ENCODE measurements around the gene MAP2K7. TPM values are rescaled to one million over a fixed set of nuclear protein-coding genes. Genes with fewer than 3 reads are reported as not detected.

The MAP2K7 gene
- total and polyA plus RNA-seq, 7 donors = 12.5 to 27.8 (median 16.5) TPM

Other genes starting within 250 kb of the MAP2K7 start
- not detected for gene RETN, start 234.8 kb upstream of the MAP2K7 start, total RNA-seq
- gene RETN, start 234.8 kb upstream of the MAP2K7 start, polyA plus RNA-seq = 10 to 100 TPM in 1 of 3 donors, 1 to 10 TPM in 2; 3.6 to 38.1 (median 8.6) TPM
- gene MCEMP1, start 226.8 kb upstream of the MAP2K7 start, total RNA-seq = under 1 TPM in 3 of 4 donors, not detected in 1; 0.36 to 0.49 (median 0.41) TPM
- 1 to 10 TPM in 2 of 3 donors, under 1 TPM in 1; 0.51 to 2.8 (median 1.8) TPM for gene MCEMP1, start 226.8 kb upstream of the MAP2K7 start, polyA plus RNA-seq
- 10 to 100 TPM; 32.8 to 89.6 (median 50.5) TPM for gene TRAPPC5, start 223.0 kb upstream of the MAP2K7 start, total RNA-seq
- gene TRAPPC5, start 223.0 kb upstream of the MAP2K7 start, polyA plus RNA-seq = 10 to 100 TPM; 55.3 to 75.5 (median 55.9) TPM
- gene FCER2, start 201.7 kb upstream of the MAP2K7 start, total RNA-seq = 1 to 10 TPM in 1 of 4 donors, under 1 TPM in 3; 0.27 to 2.5 (median 0.61) TPM
- gene FCER2, start 201.7 kb upstream of the MAP2K7 start, polyA plus RNA-seq = 10 to 100 TPM in 1 of 3 donors, under 1 TPM in 1, not detected in 1; 0.46 to 14.7 TPM
- gene CLEC4G, start 171.8 kb upstream of the MAP2K7 start, total RNA-seq = 1 to 10 TPM; 1.4 to 3.6 (median 3.1) TPM
- gene CLEC4G, start 171.8 kb upstream of the MAP2K7 start, polyA plus RNA-seq = under 1 TPM in 2 of 3 donors, not detected in 1; 0.45 to 0.46 TPM
- gene CD209, start 156.3 kb upstream of the MAP2K7 start, total RNA-seq = 1 to 10 TPM; 1.4 to 6.4 (median 5.6) TPM
- 10 to 100 TPM in 1 of 3 donors, 1 to 10 TPM in 2; 2.9 to 12.3 (median 3.6) TPM for gene CD209, start 156.3 kb upstream of the MAP2K7 start, polyA plus RNA-seq
- gene CLEC4M, start 140.6 kb upstream of the MAP2K7 start, total RNA-seq = 1 to 10 TPM in 1 of 4 donors, not detected in 3; 1.4 TPM
- gene CLEC4M, start 140.6 kb upstream of the MAP2K7 start, polyA plus RNA-seq = under 1 TPM in 2 of 3 donors, not detected in 1; under 0.01 to 0.82 TPM
- 10 to 100 TPM in 3 of 4 donors, 1 to 10 TPM in 1; 8.4 to 18.6 (median 12.5) TPM for gene EVI5L, start 73.7 kb upstream of the MAP2K7 start, total RNA-seq
- gene EVI5L, start 73.7 kb upstream of the MAP2K7 start, polyA plus RNA-seq = 10 to 100 TPM in 1 of 3 donors, 1 to 10 TPM in 2; 5.3 to 11.4 (median 6.0) TPM
- gene PRR36, start 29.5 kb upstream of the MAP2K7 start, total RNA-seq = not detected
- gene PRR36, start 29.5 kb upstream of the MAP2K7 start, polyA plus RNA-seq = under 1 TPM in 2 of 3 donors, not detected in 1; under 0.01 to 0.23 TPM
- gene LRRC8E, start 15.4 kb upstream of the MAP2K7 start, total RNA-seq = not detected
- gene LRRC8E, start 15.4 kb upstream of the MAP2K7 start, polyA plus RNA-seq = 1 to 10 TPM in 2 of 3 donors, under 1 TPM in 1; 0.23 to 1.2 (median 1.2) TPM
- gene TGFBR3L, start 11.0 kb downstream of the MAP2K7 start, total RNA-seq = 1 to 10 TPM in 1 of 4 donors, not detected in 3; 1.8 TPM
- not detected for gene TGFBR3L, start 11.0 kb downstream of the MAP2K7 start, polyA plus RNA-seq
- gene SNAPC2, start 16.5 kb downstream of the MAP2K7 start, total RNA-seq = 10 to 100 TPM; 20.3 to 31.2 (median 27.8) TPM
- 10 to 100 TPM; 11.6 to 19.5 (median 16.8) TPM for gene SNAPC2, start 16.5 kb downstream of the MAP2K7 start, polyA plus RNA-seq
- 10 to 100 TPM; 25.3 to 92.2 (median 38.8) TPM for gene CTXN1, start 22.3 kb downstream of the MAP2K7 start, total RNA-seq
- gene CTXN1, start 22.3 kb downstream of the MAP2K7 start, polyA plus RNA-seq = 1 to 10 TPM in 1 of 3 donors, under 1 TPM in 2; 0.60 to 2.2 (median 0.92) TPM
- 10 to 100 TPM; 51.7 to 80.1 (median 78.6) TPM for gene TIMM44, start 39.8 kb downstream of the MAP2K7 start, total RNA-seq
- 10 to 100 TPM; 33.0 to 72.4 (median 38.8) TPM for gene TIMM44, start 39.8 kb downstream of the MAP2K7 start, polyA plus RNA-seq
- gene ELAVL1, start 101.8 kb downstream of the MAP2K7 start, total RNA-seq = 10 to 100 TPM; 15.8 to 20.3 (median 17.1) TPM
- 10 to 100 TPM; 21.6 to 31.0 (median 22.4) TPM for gene ELAVL1, start 101.8 kb downstream of the MAP2K7 start, polyA plus RNA-seq
- gene CCL25, start 148.9 kb downstream of the MAP2K7 start, total RNA-seq = not detected
- gene CCL25, start 148.9 kb downstream of the MAP2K7 start, polyA plus RNA-seq = under 1 TPM in 1 of 3 donors, not detected in 2; 0.17 TPM
- gene FBN3, start 245.7 kb downstream of the MAP2K7 start, total RNA-seq = not detected
- gene FBN3, start 245.7 kb downstream of the MAP2K7 start, polyA plus RNA-seq = under 1 TPM in 1 of 3 donors, not detected in 2; 0.06 TPM